H9 (cell line): ENCODE data around the gene CFAP46. TPM values are rescaled to one million over a fixed set of nuclear protein-coding genes. Genes with fewer than 3 reads are reported as not detected.

ENCODE experiments used
- DNase-seq: peaks from one replicate; pipeline ENCODE4 v3.0.0-alpha.2; 2017
- H2AFZ ChIP-seq: one replicate; pipeline ENCODE4 v1.6.1; 2013; ENCODE audit warnings: mild to moderate bottlenecking, low read length, control low read depth, moderate library complexity
- H2AK5ac ChIP-seq: 2 replicates; pipeline ENCODE4 v1.6.1; 2013; ENCODE audit warnings: low read length, control low read depth, mixed read lengths; ENCODE audit not compliant: insufficient read length
- H2BK120ac ChIP-seq: one replicate; pipeline ENCODE4 v1.6.1; 2013; ENCODE audit warnings: low read depth, mild to moderate bottlenecking, low read length, control low read depth, inconsistent platforms; ENCODE audit not compliant: poor library complexity, severe bottlenecking
- H2BK12ac ChIP-seq: 2 replicates; pipeline ENCODE4 v1.6.1; 2013; ENCODE audit warnings: low read length, control low read depth, mixed read lengths, low read depth; ENCODE audit not compliant: insufficient read length
- H2BK15ac ChIP-seq: 2 replicates; pipeline ENCODE4 v1.6.1; 2013; ENCODE audit warnings: low read depth, low read length, control low read depth
- H2BK20ac ChIP-seq: one replicate; pipeline ENCODE4 v1.6.1; 2013; ENCODE audit warnings: low read depth, mild to moderate bottlenecking, low read length, control low read depth, inconsistent platforms; ENCODE audit not compliant: poor library complexity, severe bottlenecking
- H2BK5ac ChIP-seq: 2 replicates; pipeline ENCODE4 v1.6.1; 2013; ENCODE audit warnings: low read length, control low read depth, mixed read lengths; ENCODE audit not compliant: insufficient read length
- H3K14ac ChIP-seq: 2 replicates; pipeline ENCODE4 v1.6.1; 2013; ENCODE audit warnings: low read length, control low read depth; ENCODE audit not compliant: insufficient read depth
- H3K18ac ChIP-seq: 2 replicates; pipeline ENCODE4 v1.6.1; 2013; ENCODE audit warnings: low read depth, mild to moderate bottlenecking, mixed read lengths, low read length, control low read depth; ENCODE audit not compliant: insufficient read length
- H3K23ac ChIP-seq: 2 replicates; pipeline ENCODE4 v1.6.1; 2013; ENCODE audit warnings: low read length, control low read depth, mixed read lengths, low read depth; ENCODE audit not compliant: insufficient read length
- H3K23me2 ChIP-seq: 2 replicates; pipeline ENCODE4 v1.6.1; 2013; ENCODE audit warnings: low read depth, mild to moderate bottlenecking, mixed read lengths, low read length, control low read depth; ENCODE audit not compliant: insufficient read length, poor library complexity, severe bottlenecking
- H3K27ac ChIP-seq: 2 replicates; pipeline ENCODE4 v1.5.1; 2013; ENCODE audit warnings: low read length, control low read depth, mixed read lengths, low read depth; ENCODE audit not compliant: insufficient read length
- H3K27me3 ChIP-seq: 2 replicates; pipeline ENCODE4 v1.6.1; 2013; ENCODE audit warnings: low read length, control low read depth, inconsistent platforms; ENCODE audit not compliant: insufficient read depth
- H3K4ac ChIP-seq: 2 replicates; pipeline ENCODE4 v1.6.1; 2013; ENCODE audit warnings: low read depth, mild to moderate bottlenecking, control low read depth, inconsistent platforms, low read length, moderate library complexity
- H3K4me1 ChIP-seq: 2 replicates; pipeline ENCODE4 v1.6.1; 2013; ENCODE audit warnings: low read length, control low read depth, inconsistent platforms; ENCODE audit not compliant: insufficient read depth
- H3K4me2 ChIP-seq: 2 replicates; pipeline ENCODE4 v1.6.1; 2013; ENCODE audit warnings: low read length, control low read depth, mixed read lengths; ENCODE audit not compliant: insufficient read length, insufficient read depth
- H3K56ac ChIP-seq: 2 replicates; pipeline ENCODE4 v1.6.1; 2013; ENCODE audit warnings: low read depth, mild to moderate bottlenecking, mixed read lengths, low read length, control low read depth; ENCODE audit not compliant: insufficient read length
- H3K79me1 ChIP-seq: 2 replicates; pipeline ENCODE4 v1.6.1; 2013; ENCODE audit warnings: low read depth, mild to moderate bottlenecking, moderate library complexity, low read length, control low read depth, inconsistent platforms; ENCODE audit not compliant: insufficient read depth, poor library complexity, severe bottlenecking
- H3K79me2 ChIP-seq: 2 replicates; pipeline ENCODE4 v1.6.1; 2013; ENCODE audit warnings: low read length, control low read depth, inconsistent platforms; ENCODE audit not compliant: insufficient read depth
- H3K9ac ChIP-seq: 2 replicates; pipeline ENCODE4 v1.6.1; 2013; ENCODE audit warnings: low read length, control low read depth, mixed read lengths; ENCODE audit not compliant: insufficient read length; ENCODE audit errors: extremely low read depth
- H3K9me3 ChIP-seq: one replicate; pipeline ENCODE4 v1.6.1; 2013; ENCODE audit warnings: low read depth, low read length, inconsistent platforms; ENCODE audit not compliant: control insufficient read depth
- H3T11ph ChIP-seq: one replicate; pipeline ENCODE4 v1.6.1; 2013; ENCODE audit warnings: mild to moderate bottlenecking, low read length, control low read depth, inconsistent platforms
- H4K20me1 ChIP-seq: one replicate; pipeline ENCODE4 v1.6.1; 2013; ENCODE audit not compliant: control insufficient read depth, insufficient read length, insufficient read depth
- H4K5ac ChIP-seq: 2 replicates; pipeline ENCODE4 v1.6.1; 2013; ENCODE audit warnings: low read depth, mild to moderate bottlenecking, mixed read lengths, low read length, control low read depth; ENCODE audit not compliant: insufficient read length
- H4K8ac ChIP-seq: replicated peaks from 2 replicates; pipeline ENCODE4 v1.6.1; 2013; ENCODE audit warnings: low read length, control low read depth, mixed read lengths, low read depth; ENCODE audit not compliant: insufficient read length
- H4K91ac ChIP-seq: 2 replicates; pipeline ENCODE4 v1.6.1; 2013; ENCODE audit warnings: low read depth, mild to moderate bottlenecking, moderate library complexity, mixed read lengths, low read length, control low read depth; ENCODE audit not compliant: insufficient read length
- H3K27ac Mint-ChIP-seq, 3 experiments: 2 replicates in 2 of 3; 3 replicates in 1 of 3; pipeline ENCODE4 v1.8.0; 2020 to 2021; ENCODE audit warnings: mixed read lengths in 3 of 3, mild to moderate bottlenecking in 1 of 3, moderate library complexity in 1 of 3
- H3K27me3 Mint-ChIP-seq: 2 replicates; pipeline ENCODE4 v1.8.0; 2021; ENCODE audit warnings: low read depth, mild to moderate bottlenecking, moderate library complexity, mixed read lengths
- H3K36me3 Mint-ChIP-seq, 3 experiments: 2 replicates in 2 of 3; 3 replicates in 1 of 3; pipeline ENCODE4 v1.8.0; 2020 to 2021; ENCODE audit warnings: low read depth in 3 of 3, mixed read lengths in 3 of 3; ENCODE audit not compliant: insufficient read depth in 1 of 3
- H3K4me1 Mint-ChIP-seq, 2 experiments: 2 replicates each; pipeline ENCODE4 v1.8.0; 2020; ENCODE audit warnings: mixed read lengths in 2 of 2
- H3K4me3 Mint-ChIP-seq, 2 experiments: 2 replicates in 1 of 2; 3 replicates in 1 of 2; pipeline ENCODE4 v1.8.0; 2020 to 2021; ENCODE audit warnings: mild to moderate bottlenecking in 2 of 2, mixed read lengths in 2 of 2, moderate library complexity in 1 of 2
- H3K9me3 Mint-ChIP-seq, 2 experiments: 2 replicates in 1 of 2; 3 replicates in 1 of 2; pipeline ENCODE4 v1.8.0; 2020; ENCODE audit warnings: mild to moderate bottlenecking in 2 of 2, mixed read lengths in 2 of 2, moderate library complexity in 1 of 2
- CTCF ChIP-seq: fragments of 200-600 bp; sonication (generic); conservative IDR thresholded peaks from 3 replicates; pipeline ENCODE4 v1.8.0; 2021; ENCODE audit warnings: antibody characterized with exemption, mild to moderate bottlenecking
- WGBS: extraction: QIAGEN DNeasy Blood & Tissue Kit; methylation state at CpG from one replicate; pipeline ENCODE4 v1.1.7; 2013; ENCODE audit warnings: missing lambda C conversion rate, low lambda C conversion rate, mixed read lengths; ENCODE audit not compliant: insufficient read length; ENCODE audit errors: extremely low coverage; 5-methylcytosine and 5-hydroxymethylcytosine counted together
- total RNA-seq: library from RNA; stranded (reverse); gene quantifications from 2 replicates; pipeline ENCODE4 v1.2.1, GENCODE V29; 2021

Gene CFAP46
- total RNA-seq, 1 experiment from 2014 or later: 3.1 TPM

DNA sequence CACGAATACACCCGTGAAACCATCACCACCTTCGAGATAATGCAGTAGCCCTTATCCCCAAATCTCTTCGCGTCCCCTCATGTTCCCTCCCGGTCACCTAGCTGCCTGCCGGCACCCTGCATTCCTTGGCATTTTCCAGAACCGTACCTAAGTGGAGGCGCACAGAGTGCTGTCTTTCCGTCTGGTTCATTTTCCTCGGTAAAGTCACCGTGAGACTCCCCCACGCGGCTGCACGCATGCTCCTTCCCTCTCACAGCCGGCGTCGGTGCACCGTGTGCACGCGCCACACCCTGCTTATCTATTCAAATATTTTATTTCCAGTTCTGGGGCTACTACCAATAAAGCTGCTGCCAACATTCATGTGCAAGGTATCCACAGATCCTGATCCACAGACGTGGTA is 90.9 kb downstream of the CFAP46 start:
- Histone ChIP-seq H3K79me1 (no peaks in the 10 kb centered on the region), H3K79me2 (no peaks in the 10 kb centered on the region), H4K5ac (no peak overlapping the region), H3K4ac (no peak overlapping the region), H4K91ac (no peak overlapping the region), H2BK12ac (no peak overlapping the region), H3K23ac (no peak overlapping the region), H2BK20ac (no peak overlapping the region), H3K9ac (no peak overlapping the region), H3K4me2 (no peak overlapping the region), H3K4me1 (no peaks in the 10 kb centered on the region), H2BK15ac (no peak overlapping the region), H4K20me1 (no peaks in the 10 kb centered on the region), H2BK120ac (no peak overlapping the region), H3K27me3 (no peaks in the 10 kb centered on the region), H3T11ph (no peak overlapping the region), H2AK5ac (no peak overlapping the region), H3K18ac (no peak overlapping the region), H4K8ac (no peak overlapping the region), H3K56ac (no peak overlapping the region), H3K14ac (no peak overlapping the region), H2AFZ (no peak overlapping the region), H2BK5ac (no peak overlapping the region), H3K9me3 (no peaks in the 10 kb centered on the region), H3K23me2 (no peaks in the 10 kb centered on the region), H3K27ac (no peak overlapping the region)
- Mint-ChIP-seq H3K4me1 (peaks cover 0 to 12% of the 10 kb centered on the region in 2 experiments; a peak in 3 of 4 replicates), H3K27ac (no peak overlapping the region), H3K9me3 (peaks cover 0 to 2% of the 10 kb centered on the region in 2 experiments; a peak in 1 of 5 replicates), H3K4me3 (no peak overlapping the region), H3K27me3 (no peaks in the 10 kb centered on the region; the same call in none of the 2 replicates), H3K36me3 (no peaks in the 10 kb centered on the region)
- no peak for TF ChIP-seq CTCF
- WGBS: no CpG with 5 or more reads among the region's 22 CpGs
- peak; percentile 23 for DNase-seq
